Peyer's patch (tissue), 4 donors: ENCODE data around the gene RNF5. TPM values are rescaled to one million over a fixed set of nuclear protein-coding genes. Genes with fewer than 3 reads are reported as not detected.

Experiments
- DNase-seq, 3 donors: peaks; one replicate each; pipeline ENCODE4 v3.0.0-alpha.2; 2017 to 2019
- H3K27ac ChIP-seq, 4 donors: fragments of 200-600 bp; sonication (generic); one replicate each; pipeline ENCODE4 v1.5.1; 2016 to 2019
- H3K27me3 ChIP-seq, 2 donors: fragments of 200-600 bp; sonication (generic); one replicate each; pipeline ENCODE4 v1.5.1; 2019
- H3K36me3 ChIP-seq, 3 donors: fragments of 200-600 bp; sonication (generic); one replicate each; pipeline ENCODE4 v1.5.1; 2016 to 2019
- H3K4me1 ChIP-seq, 4 donors: fragments of 200-600 bp; sonication (generic); one replicate each; pipeline ENCODE4 v1.5.1; 2016 to 2019
- H3K4me3 ChIP-seq, 4 donors: fragments of 200-600 bp; sonication (generic); 1 replicate in 3 of 4; 2 replicates in 1 of 4; pipeline ENCODE4 v1.5.1; 2016 to 2019; ENCODE audit warnings: mild to moderate bottlenecking in 1 of 4
- H3K9me3 ChIP-seq, 4 donors: fragments of 200-600 bp; sonication (generic); one replicate each; pipeline ENCODE4 v1.5.1; 2016 to 2019; ENCODE audit warnings: mild to moderate bottlenecking in 1 of 4
- POLR2A ChIP-seq, 2 donors: fragments of 450-650 bp; IDR thresholded peaks; one replicate each; pipeline ENCODE4 v1.5.1; 2017; ENCODE audit warnings: antibody characterized with exemption in 2 of 2, mild to moderate bottlenecking in 2 of 2, moderate library complexity in 2 of 2
- total RNA-seq, 4 donors: library from RNA; depleted of rRNA; stranded (reverse); fragments of >200 nt; gene quantifications; one replicate each; pipeline ENCODE4 v1.1.0, GENCODE V29; 2016
- TF ChIP-seq, protein P1 (sequence below), 6 experiments: fragments of 450-650 bp in 4 of 6; fragments of 200-600 bp in 2 of 6; sonication (generic) in 1 of 6; IDR thresholded peaks; one replicate each; pipeline ENCODE4 v1.5.1; 2017 to 2019; ENCODE audit warnings: antibody characterized with exemption in 6 of 6, mild to moderate bottlenecking in 3 of 6, moderate library complexity in 1 of 6

RNF5 gene
- total RNA-seq, 4 donors from 2014 or later, result 84.2 to 199 (median 115) TPM

DNA sequence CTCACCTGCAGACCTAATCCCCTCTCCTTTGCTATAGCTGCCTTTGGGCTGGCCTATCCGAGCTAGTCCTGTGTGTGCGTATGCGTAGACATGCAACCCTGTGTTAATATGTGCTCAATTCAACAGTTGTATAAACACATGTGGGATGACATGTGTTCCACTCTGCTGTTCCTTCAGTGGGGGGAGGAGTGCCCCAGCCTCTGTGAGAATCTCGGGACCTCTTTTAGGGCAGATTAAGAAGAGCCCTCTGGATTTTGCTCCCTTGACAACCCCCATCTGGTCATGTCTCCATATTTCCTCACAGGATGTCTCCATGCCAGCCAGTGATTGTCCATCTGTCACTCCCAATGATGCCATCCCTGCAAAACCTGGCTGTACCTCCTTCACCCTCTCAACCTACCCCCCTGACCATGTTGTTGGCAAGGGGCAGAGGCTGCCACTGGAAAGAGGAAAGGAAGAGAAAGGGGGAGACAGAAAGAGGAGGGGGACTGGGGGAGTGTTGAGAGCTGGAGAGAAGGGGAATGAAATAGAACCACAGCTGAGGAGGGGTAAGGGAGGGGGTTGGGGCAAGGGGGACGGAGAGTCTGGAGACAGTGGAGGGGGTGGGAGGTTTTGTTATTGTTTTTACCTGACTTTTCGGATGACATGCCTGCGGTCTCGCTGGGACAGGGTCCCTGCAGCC lies 26.9 kb upstream of the RNF5 start:
- TF ChIP-seq, protein P1, sequence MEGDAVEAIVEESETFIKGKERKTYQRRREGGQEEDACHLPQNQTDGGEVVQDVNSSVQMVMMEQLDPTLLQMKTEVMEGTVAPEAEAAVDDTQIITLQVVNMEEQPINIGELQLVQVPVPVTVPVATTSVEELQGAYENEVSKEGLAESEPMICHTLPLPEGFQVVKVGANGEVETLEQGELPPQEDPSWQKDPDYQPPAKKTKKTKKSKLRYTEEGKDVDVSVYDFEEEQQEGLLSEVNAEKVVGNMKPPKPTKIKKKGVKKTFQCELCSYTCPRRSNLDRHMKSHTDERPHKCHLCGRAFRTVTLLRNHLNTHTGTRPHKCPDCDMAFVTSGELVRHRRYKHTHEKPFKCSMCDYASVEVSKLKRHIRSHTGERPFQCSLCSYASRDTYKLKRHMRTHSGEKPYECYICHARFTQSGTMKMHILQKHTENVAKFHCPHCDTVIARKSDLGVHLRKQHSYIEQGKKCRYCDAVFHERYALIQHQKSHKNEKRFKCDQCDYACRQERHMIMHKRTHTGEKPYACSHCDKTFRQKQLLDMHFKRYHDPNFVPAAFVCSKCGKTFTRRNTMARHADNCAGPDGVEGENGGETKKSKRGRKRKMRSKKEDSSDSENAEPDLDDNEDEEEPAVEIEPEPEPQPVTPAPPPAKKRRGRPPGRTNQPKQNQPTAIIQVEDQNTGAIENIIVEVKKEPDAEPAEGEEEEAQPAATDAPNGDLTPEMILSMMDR (IDR thresholded peaks at IDR 0.05), result no peak
- no peak for TF ChIP-seq POLR2A (IDR thresholded peaks at IDR 0.05)
- Histone ChIP-seq H3K27ac (peak overlapping the region in 1 of 4 donors; percentile 85), H3K4me3 (peak overlapping the region; percentile 7 to 71 (median 38)), H3K36me3 (peaks cover 0 to 7% (median 0%) of the 10 kb centered on the region in 3 donors), H3K9me3 (no peaks in the 10 kb centered on the region), H3K4me1 (peaks cover 0 to 30% (median 5%) of the 10 kb centered on the region in 4 donors), H3K27me3 (no peaks in the 10 kb centered on the region)
- peak in 1 of 3 donors; percentile 9 for DNase-seq

DNA sequence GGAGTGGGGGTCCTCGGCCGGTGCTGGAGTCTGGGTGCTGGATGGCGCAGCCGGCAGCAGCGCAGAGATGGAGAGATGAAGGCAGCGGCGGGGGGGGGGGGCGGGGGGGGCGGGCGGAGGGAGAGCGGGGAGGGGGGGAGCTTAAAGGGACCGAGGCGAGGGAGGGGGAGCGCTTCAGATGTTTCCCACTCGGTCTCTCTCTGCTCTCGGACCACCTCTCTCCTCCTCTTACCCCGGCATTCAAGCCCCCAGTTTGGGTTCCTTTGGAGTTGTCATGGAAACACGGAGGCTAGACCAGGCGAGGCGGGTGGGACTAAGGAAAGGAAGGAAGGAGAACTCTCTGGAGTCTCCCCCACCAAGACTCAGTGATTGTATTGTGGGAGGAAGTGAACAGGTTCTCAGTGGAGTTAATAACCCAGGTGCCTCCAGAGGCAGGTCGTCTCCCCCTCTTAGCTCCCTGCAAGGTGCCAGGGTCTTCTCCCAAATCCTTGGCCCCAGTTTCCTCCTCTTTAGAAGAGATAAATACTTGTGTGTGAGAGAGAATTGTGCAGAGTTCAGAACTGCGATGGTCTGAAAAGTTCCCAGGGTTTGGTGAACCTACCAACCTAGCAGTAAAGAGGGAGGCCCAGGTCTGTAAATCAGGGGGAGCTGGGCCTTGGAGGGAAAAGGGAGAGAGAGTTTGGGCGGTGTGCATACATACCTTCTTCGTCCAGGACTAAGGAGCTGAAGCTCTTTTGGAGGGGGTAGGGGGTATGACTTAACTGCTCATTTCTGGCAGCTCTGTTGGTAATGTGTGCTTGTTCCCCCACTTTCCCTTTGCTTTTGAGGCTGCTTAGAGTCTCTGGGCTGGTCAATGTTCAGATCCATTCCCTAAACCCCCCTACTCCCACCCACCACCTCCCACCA lies 26.1 kb upstream of the RNF5 start, which contains the start of gene PRRT1:
Gene PRRT1, minus strand, starts transcription at position 77 of the 906 bp plus-strand sequence. CDS start 112 bp downstream, outside the sequence.
- Histone ChIP-seq H3K36me3 (peaks cover 0 to 13% (median 0%) of the 10 kb centered on the region in 3 donors), H3K4me1 (peaks cover 0 to 30% (median 5%) of the 10 kb centered on the region in 4 donors), H3K27me3 (no peaks in the 10 kb centered on the region), H3K4me3 (peak within 1 kb of the TSS; percentile 24 to 74 (median 60)), H3K27ac (peak within 1 kb of the TSS; percentile 17 to 85 (median 74)), H3K9me3 (no peaks in the 10 kb centered on the region)
- TF ChIP-seq, protein P1 (IDR thresholded peaks at IDR 0.05), result no peak
- TF ChIP-seq POLR2A (IDR thresholded peaks at IDR 0.05), result no peak
- no peak for DNase-seq

DNA sequence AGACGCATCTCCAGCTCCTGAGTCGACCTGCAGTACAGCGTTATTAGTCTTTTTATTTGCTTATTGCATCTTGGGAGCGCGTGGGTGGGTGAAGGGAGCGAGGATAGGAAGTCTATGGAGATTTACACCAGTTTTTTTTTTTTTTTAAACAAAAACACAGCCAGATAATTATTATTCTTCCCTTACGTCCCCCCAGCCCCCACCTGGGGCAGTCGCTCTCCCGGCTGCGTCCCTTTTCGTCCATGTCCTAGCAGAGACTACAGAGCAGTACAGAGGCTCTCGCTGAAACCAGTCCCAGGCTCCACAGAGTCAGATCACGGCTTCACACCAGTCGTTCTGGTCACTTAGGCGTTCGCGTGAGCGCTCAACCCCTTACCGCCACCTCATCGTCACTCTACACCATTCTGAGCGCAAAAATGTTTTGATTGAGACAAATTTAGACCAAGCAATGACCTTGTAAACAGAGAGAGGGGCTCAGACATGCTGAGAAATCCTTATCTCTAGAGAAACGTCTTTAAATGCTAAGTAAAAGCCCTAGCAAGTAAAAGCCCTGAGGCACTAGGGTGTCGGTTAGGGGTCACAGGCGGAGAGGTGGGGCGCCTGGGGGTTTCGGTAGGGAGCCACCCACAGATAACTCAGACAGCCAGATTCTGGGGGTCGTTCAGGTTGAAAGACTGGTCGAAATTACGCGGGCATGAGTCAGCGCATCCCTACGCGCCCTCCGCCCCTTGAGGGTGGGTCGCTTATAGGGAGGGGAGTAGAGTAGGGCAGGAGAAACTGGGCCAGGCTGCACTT lies 25.2 kb upstream of the RNF5 start:
- TF ChIP-seq, protein P1 (IDR thresholded peaks at IDR 0.05), result no peak
- TF ChIP-seq POLR2A (IDR thresholded peaks at IDR 0.05), result no peak
- H3K9me3 ChIP-seq, result no peaks in the 10 kb centered on the region
- H3K4me3 ChIP-seq, result peak overlapping the region; percentile 50 to 74 (median 69)
- peak overlapping the region; percentile 72 to 85 (median 78) for H3K27ac ChIP-seq
- peaks cover 0 to 30% (median 5%) of the 10 kb centered on the region in 4 donors for H3K4me1 ChIP-seq
- no peak for DNase-seq
- H3K36me3 ChIP-seq, result peaks cover 0 to 21% (median 0%) of the 10 kb centered on the region in 3 donors
- no peaks in the 10 kb centered on the region for H3K27me3 ChIP-seq

DNA sequence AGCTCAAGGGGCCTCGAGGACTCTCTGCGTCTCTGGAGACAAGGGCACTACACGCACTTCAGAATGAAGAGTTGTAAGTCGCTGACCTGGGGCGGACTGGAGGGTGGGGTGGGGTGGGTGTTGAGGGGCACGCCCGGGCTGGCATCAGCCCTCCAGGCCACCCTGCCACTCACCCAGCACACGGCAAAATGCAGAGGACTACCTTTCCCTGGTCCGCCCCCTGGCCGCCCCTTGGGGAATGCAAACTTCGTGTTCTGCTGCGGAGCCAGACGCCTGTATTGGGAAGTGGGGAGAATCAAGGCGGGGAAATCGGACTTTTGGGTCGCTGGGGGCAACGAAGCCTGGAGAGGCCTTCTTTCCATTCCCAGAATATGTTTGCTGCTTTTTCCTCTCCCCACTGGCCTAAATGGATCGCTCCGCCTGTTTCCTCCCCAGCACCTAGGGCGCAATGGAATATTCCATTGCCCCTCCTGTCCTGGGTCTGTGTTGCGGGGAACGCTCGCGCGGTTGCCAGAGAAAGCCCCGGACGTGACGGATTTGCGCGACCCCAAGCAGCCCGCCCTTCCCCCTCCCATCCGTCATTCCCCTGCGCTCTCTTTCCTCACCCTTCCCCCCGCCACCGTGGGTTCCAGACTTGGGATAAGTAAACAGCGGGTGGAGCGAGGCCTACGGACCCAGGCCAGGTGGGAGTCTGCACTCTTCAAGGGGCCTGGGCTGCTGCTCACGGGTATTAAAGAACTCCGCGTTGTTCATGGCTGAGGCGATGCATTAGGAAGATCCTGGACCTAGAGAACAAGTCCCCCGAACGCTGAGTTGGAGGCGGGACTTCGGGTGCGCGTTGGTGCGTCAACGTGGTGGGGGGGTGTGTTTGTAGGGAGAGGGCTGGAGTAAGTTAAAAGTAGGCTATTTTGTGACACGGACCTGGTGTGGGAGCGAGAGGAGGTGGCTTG lies 24.4 kb upstream of the RNF5 start, which contains the start of gene PPT2:
Gene PPT2, plus strand, starts transcription at position 578 of the 950 bp plus-strand sequence. CDS start 454 bp downstream, outside the sequence.
- peak; percentile 73 to 90 (median 81) for DNase-seq
- Histone ChIP-seq H3K27ac (peak within 1 kb of the TSS; percentile 72 to 85 (median 78)), H3K27me3 (no peaks in the 10 kb centered on the region), H3K4me1 (peaks cover 0 to 30% (median 5%) of the 10 kb centered on the region in 4 donors), H3K36me3 (peaks cover 0 to 30% (median 0%) of the 10 kb centered on the region in 3 donors), H3K4me3 (peak within 1 kb of the TSS; percentile 50 to 74 (median 69)), H3K9me3 (no peaks in the 10 kb centered on the region)
- TF ChIP-seq, protein P1 (IDR thresholded peaks at IDR 0.05), result peak in 2 of 6 experiments; percentile 24 to 31
- TF ChIP-seq POLR2A (IDR thresholded peaks at IDR 0.05), result peak in 1 of 2 donors; percentile 20
